Dendritic cell treated with granulocyte-macrophage colony-stimulating factor and Interleukin-4, amounts not matched to agents 40 ng/mL and 50 ng/mL, for 4 days (primary cell): ENCODE results near the gene ABCB9.

Experiments
- H3K27ac Mint-ChIP-seq: one replicate; pipeline ENCODE4 v1.8.0; 2022; ENCODE audit warnings: mild to moderate bottlenecking, mixed read lengths
- H3K27me3 Mint-ChIP-seq: one replicate; pipeline ENCODE4 v1.8.0; 2022; ENCODE audit warnings: mild to moderate bottlenecking, mixed read lengths
- H3K36me3 Mint-ChIP-seq: one replicate; pipeline ENCODE4 v1.8.0; 2022; ENCODE audit warnings: low read depth, mixed read lengths
- H3K4me1 Mint-ChIP-seq: one replicate; pipeline ENCODE4 v1.8.0; 2022; ENCODE audit warnings: low read depth, mixed read lengths
- H3K4me3 Mint-ChIP-seq: one replicate; pipeline ENCODE4 v1.8.0; 2022; ENCODE audit warnings: mild to moderate bottlenecking, moderate library complexity, mixed read lengths
- H3K9me3 Mint-ChIP-seq: one replicate; pipeline ENCODE4 v1.8.0; 2022; ENCODE audit warnings: mixed read lengths
- intact Hi-C: fragments of 100-400 bp; cut with micrococcal nuclease; formaldehyde crosslinking; loops from one replicate; pipeline ENCODE4 v1.15.0; 2022

Gene ABCB9

DNA sequence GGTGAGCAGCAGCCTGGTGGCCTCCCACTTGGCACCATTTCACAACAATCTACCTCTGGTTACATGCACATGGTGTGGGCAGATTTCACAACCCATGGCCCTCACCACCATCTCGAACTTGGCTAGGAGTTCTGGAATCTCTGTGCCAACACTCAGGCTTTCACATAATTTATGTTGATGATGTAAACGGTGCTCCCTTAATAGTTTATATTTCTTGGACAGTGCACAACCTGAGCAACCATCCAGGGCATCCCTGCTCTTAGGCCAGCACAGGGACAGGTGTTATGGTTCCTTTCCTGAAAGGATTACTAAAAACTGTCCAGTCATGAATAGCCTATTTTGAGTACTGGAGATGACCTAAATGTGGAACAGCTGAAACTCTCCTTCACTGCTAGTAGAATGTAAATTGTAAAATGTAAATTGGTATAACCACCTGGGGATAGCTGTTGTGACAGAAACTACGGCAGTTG is 28.6 kb downstream of the ABCB9 start:
- Mint-ChIP-seq H3K9me3 (no peaks in the 10 kb centered on the region), H3K36me3 (no peaks in the 10 kb centered on the region), H3K27me3 (no peaks in the 10 kb centered on the region), H3K4me1 (peaks cover 2% of the 10 kb centered on the region), H3K27ac (no peak overlapping the region), H3K4me3 (no peak overlapping the region)
- intact Hi-C loops = no loop called here

GRCh38 chr12:122935318-122935717 is 30.9 kb downstream of the ABCB9 start:
- H3K9me3 Mint-ChIP-seq = no peaks in the 10 kb centered on the region
- H3K27ac Mint-ChIP-seq = no peak overlapping the region
- H3K4me3 Mint-ChIP-seq = no peak overlapping the region
- intact Hi-C loops = no loop called here
- H3K27me3 Mint-ChIP-seq = no peaks in the 10 kb centered on the region
- no peaks in the 10 kb centered on the region for H3K36me3 Mint-ChIP-seq
- H3K4me1 Mint-ChIP-seq = no peaks in the 10 kb centered on the region

DNA sequence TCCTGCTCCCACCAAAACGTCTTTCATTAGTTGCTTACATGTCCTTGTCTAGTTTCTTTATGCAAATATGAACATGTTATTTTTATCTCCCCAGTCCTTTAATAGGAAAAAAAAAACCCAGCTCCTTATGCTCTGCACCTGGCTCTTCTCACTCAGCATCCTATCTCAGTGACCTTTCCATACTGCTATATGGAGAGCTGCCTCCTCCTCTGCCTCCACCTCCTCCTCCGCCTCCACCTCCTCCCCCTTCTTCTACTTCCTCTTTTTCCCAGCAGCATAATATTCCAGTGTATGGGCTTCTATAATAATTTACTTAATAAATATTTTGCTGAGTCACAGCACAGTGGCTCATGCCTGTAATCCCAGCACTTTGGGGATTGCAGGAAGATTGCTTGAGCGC is 31.5 kb downstream of the ABCB9 start:
- H3K9me3 Mint-ChIP-seq = no peaks in the 10 kb centered on the region
- H3K36me3 Mint-ChIP-seq = no peaks in the 10 kb centered on the region
- no peaks in the 10 kb centered on the region for H3K4me1 Mint-ChIP-seq
- H3K27me3 Mint-ChIP-seq = no peaks in the 10 kb centered on the region
- no peak overlapping the region for H3K4me3 Mint-ChIP-seq
- intact Hi-C loops = no loop called here
- H3K27ac Mint-ChIP-seq = no peak overlapping the region

DNA sequence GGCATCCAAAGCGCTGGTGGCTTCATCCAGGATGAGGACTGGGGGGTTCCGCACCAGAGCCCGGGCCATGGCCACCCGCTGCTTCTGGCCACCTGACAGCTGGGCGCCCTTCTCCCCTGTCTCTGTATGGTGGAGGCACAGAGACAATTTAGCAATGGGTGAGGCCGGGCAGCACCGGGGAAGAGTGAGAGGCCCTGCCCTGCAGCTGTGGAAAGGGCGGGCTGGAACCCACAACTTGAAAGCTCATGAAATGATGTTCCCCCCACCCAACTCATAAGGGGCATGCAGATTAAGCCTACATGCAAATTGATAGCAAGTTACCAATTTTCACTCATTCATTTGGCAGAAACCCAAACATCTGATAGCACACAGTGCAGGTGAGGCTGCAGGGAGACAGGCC is 34.1 kb downstream of the ABCB9 start:
- intact Hi-C loops = no loop called here
- no peak overlapping the region for H3K27ac Mint-ChIP-seq
- H3K4me3 Mint-ChIP-seq = no peak overlapping the region
- H3K9me3 Mint-ChIP-seq = no peaks in the 10 kb centered on the region
- H3K4me1 Mint-ChIP-seq = peaks cover 16% of the 10 kb centered on the region
- no peaks in the 10 kb centered on the region for H3K36me3 Mint-ChIP-seq
- no peaks in the 10 kb centered on the region for H3K27me3 Mint-ChIP-seq

GRCh38 chr12:122929812-122930211 is 36.5 kb downstream of the ABCB9 start:
- Mint-ChIP-seq H3K36me3 (no peaks in the 10 kb centered on the region), H3K27me3 (no peaks in the 10 kb centered on the region), H3K4me3 (no peak overlapping the region), H3K4me1 (peaks cover 31% of the 10 kb centered on the region), H3K27ac (peak overlapping the region; percentile 75), H3K9me3 (no peaks in the 10 kb centered on the region)
- intact Hi-C loops = no loop called here

GRCh38 chr12:122929148-122929538 is 37.1 kb downstream of the ABCB9 start:
- H3K9me3 Mint-ChIP-seq = no peaks in the 10 kb centered on the region
- H3K4me3 Mint-ChIP-seq = no peak overlapping the region
- peaks cover 31% of the 10 kb centered on the region for H3K4me1 Mint-ChIP-seq
- peak overlapping the region; percentile 75 for H3K27ac Mint-ChIP-seq
- intact Hi-C loops = no loop called here
- no peaks in the 10 kb centered on the region for H3K36me3 Mint-ChIP-seq
- H3K27me3 Mint-ChIP-seq = no peaks in the 10 kb centered on the region

GRCh38 chr12:122928404-122929147 is 37.7 kb downstream of the ABCB9 start:
- intact Hi-C loops = no loop called here
- no peak overlapping the region for H3K4me3 Mint-ChIP-seq
- H3K27me3 Mint-ChIP-seq = no peaks in the 10 kb centered on the region
- no peaks in the 10 kb centered on the region for H3K36me3 Mint-ChIP-seq
- H3K27ac Mint-ChIP-seq = peak overlapping the region; percentile 75
- no peaks in the 10 kb centered on the region for H3K9me3 Mint-ChIP-seq
- H3K4me1 Mint-ChIP-seq = peaks cover 31% of the 10 kb centered on the region

DNA sequence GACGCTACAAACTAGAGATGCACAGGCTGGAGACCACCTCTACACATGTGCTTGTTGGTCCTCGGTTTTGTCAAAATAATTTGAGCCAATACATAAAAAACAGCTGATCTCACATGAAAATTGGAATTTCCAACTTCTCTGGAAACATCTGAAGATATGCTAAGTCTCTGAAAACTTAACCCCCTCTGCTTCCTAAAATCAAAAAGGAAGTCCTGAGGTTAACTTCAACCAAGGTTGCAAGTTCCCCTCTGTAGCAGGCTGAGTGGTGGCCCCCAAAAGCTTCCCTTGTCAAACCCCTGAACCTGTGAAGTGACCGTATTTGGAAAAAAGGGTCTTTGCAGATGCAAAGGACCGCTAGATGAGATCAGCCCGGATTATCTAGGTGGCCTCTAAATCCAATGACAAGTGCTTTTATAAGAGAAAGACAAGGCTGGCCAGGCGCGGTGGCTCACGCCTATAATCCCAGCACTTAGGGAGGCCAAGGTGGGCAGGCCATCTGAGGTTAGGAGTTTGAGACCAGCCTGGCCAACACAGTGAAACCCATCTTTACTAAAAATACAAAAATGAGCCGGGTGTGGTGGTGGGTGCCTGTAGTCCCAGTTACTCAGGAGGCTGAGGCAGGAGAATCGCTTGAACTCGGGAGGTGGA is 38.4 kb downstream of the ABCB9 start:
- H3K27ac Mint-ChIP-seq = peak overlapping the region; percentile 75
- intact Hi-C loops = no loop called here
- no peaks in the 10 kb centered on the region for H3K36me3 Mint-ChIP-seq
- peak overlapping the region; percentile 7 for H3K4me3 Mint-ChIP-seq
- no peaks in the 10 kb centered on the region for H3K9me3 Mint-ChIP-seq
- H3K27me3 Mint-ChIP-seq = no peaks in the 10 kb centered on the region
- H3K4me1 Mint-ChIP-seq = peaks cover 31% of the 10 kb centered on the region

- Mint-ChIP-seq H3K27ac (no peak overlapping the region), H3K27me3 (peaks cover 2% of the 10 kb centered on the region), H3K9me3 (no peaks in the 10 kb centered on the region), H3K36me3 (no peaks in the 10 kb centered on the region), H3K4me3 (no peak overlapping the region), H3K4me1 (peaks cover 32% of the 10 kb centered on the region)
- intact Hi-C loops = no loop called here
These were observed 44.3 kb downstream of the ABCB9 start for GRCh38 chr12:122921917-122922316.

DNA sequence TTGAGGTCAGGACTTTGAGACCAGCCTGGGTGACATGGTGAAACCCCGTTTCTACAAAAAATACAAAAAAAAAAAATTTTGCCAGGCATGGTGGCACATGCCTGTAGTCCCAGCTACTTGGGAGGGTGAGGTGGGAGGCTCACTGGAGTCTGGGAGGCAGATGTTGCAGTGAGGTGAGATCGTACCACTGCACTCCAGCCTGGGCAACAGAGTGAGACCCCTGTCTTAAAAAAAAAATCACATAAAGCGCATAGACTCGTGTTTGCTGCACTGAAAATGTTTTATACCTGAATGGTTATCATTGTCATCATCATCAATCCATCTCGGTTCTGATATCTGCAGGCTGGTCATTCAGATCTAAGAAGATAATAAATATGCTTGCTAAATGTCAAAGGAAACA is 45.6 kb downstream of the ABCB9 start:
- H3K4me3 Mint-ChIP-seq = no peak overlapping the region
- H3K27ac Mint-ChIP-seq = no peak overlapping the region
- no peaks in the 10 kb centered on the region for H3K36me3 Mint-ChIP-seq
- intact Hi-C loops = no loop called here
- H3K9me3 Mint-ChIP-seq = no peaks in the 10 kb centered on the region
- peaks cover 28% of the 10 kb centered on the region for H3K4me1 Mint-ChIP-seq
- peaks cover 2% of the 10 kb centered on the region for H3K27me3 Mint-ChIP-seq

GRCh38 chr12:122918827-122919226 is 47.4 kb downstream of the ABCB9 start:
- H3K4me1 Mint-ChIP-seq = peaks cover 27% of the 10 kb centered on the region
- H3K27ac Mint-ChIP-seq = no peak overlapping the region
- intact Hi-C loops = no loop called here
- no peaks in the 10 kb centered on the region for H3K36me3 Mint-ChIP-seq
- H3K9me3 Mint-ChIP-seq = no peaks in the 10 kb centered on the region
- H3K27me3 Mint-ChIP-seq = peaks cover 2% of the 10 kb centered on the region
- no peak overlapping the region for H3K4me3 Mint-ChIP-seq

DNA sequence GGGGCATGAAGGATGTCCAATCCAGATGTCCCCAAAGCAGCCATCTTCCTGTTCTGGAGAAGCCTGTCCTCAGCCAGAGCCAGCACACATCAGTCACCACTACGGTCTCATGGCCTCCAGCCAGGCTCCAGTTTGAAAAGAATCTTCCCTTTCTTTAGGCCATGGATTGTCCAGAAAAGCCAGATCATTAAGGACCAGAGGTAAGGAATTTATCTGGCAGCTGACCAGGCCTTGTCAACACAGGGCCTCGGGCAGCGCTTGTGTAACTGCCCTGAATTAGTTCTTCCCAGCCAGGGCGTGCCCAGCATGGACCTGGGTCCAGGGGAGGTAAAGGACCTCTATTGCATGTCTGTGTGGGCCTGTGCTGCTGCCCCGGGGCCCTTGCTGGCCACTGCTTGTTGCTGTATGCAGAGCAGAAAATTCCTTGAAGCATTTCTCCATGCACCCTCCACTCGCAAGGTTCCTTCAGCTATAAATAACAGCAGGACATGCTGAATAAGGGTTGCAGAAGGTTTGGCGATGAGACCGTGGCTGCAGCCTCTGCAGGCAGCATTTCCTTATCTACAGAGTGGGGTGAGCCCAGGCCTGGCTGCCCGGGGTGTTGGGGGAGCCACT is 48.6 kb downstream of the ABCB9 start:
- no peaks in the 10 kb centered on the region for H3K9me3 Mint-ChIP-seq
- peaks cover 27% of the 10 kb centered on the region for H3K4me1 Mint-ChIP-seq
- intact Hi-C loops = no loop called here
- no peaks in the 10 kb centered on the region for H3K36me3 Mint-ChIP-seq
- H3K27me3 Mint-ChIP-seq = peaks cover 2% of the 10 kb centered on the region
- no peak overlapping the region for H3K4me3 Mint-ChIP-seq
- no peak overlapping the region for H3K27ac Mint-ChIP-seq

GRCh38 chr12:122909442-122910288 is 56.6 kb downstream of the ABCB9 start:
- Mint-ChIP-seq H3K4me3 (no peak overlapping the region), H3K27ac (no peak overlapping the region), H3K9me3 (no peaks in the 10 kb centered on the region), H3K4me1 (no peaks in the 10 kb centered on the region), H3K27me3 (peaks cover 3% of the 10 kb centered on the region), H3K36me3 (no peaks in the 10 kb centered on the region)
- intact Hi-C loops = no loop called here

DNA sequence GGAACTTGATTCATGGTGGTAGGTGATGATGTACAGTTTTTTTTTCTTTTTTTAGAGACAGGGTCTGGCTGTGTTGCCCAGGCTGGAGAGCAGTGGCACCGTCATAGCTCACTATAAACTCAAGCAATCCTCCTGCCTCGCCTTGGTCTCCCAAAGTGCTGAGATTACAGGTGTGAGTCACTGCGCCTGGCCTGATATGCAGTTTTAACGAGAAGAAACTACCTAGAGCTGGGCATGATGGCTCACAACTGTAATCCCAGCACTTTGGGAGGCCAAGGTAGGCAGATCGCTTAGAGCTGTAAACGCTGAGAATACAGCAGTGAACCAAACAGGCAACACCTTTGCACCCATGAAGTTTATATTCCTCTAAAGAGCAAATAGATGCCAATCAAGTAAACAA is 57.3 kb downstream of the ABCB9 start:
- H3K4me3 Mint-ChIP-seq = no peak overlapping the region
- H3K36me3 Mint-ChIP-seq = no peaks in the 10 kb centered on the region
- no peaks in the 10 kb centered on the region for H3K9me3 Mint-ChIP-seq
- H3K27ac Mint-ChIP-seq = no peak overlapping the region
- intact Hi-C loops = no loop called here
- H3K4me1 Mint-ChIP-seq = no peaks in the 10 kb centered on the region
- peaks cover 3% of the 10 kb centered on the region for H3K27me3 Mint-ChIP-seq
